LNCAP (cell line): ENCODE measurements around the gene USP7.

ENCODE experiments used
- CTCF ChIP-seq: fragments of 450-650 bp; IDR thresholded peaks from 2 replicates; pipeline ENCODE4 v1.5.1; 2017; ENCODE audit warnings: mild to moderate bottlenecking

Gene USP7

GRCh38 chr16:9003763-9004162, 40.1 kb upstream of the USP7 start:
- no peak for TF ChIP-seq CTCF

GRCh38 chr16:9003322-9003721, 39.6 kb upstream of the USP7 start:
- TF ChIP-seq CTCF, result no peak

- TF ChIP-seq CTCF, result no peak
These were observed 38.3 kb upstream of the USP7 start for GRCh38 chr16:9002042-9002441.

GRCh38 chr16:9000664-9001063, 37.0 kb upstream of the USP7 start:
- no peak for TF ChIP-seq CTCF

- no peak for TF ChIP-seq CTCF
These were observed 36.1 kb upstream of the USP7 start for GRCh38 chr16:8999800-9000199.

GRCh38 chr16:8998108-8998507, 34.4 kb upstream of the USP7 start:
- TF ChIP-seq CTCF, result no peak

- TF ChIP-seq CTCF, result no peak
These were observed 33.2 kb upstream of the USP7 start for GRCh38 chr16:8996891-8997290.

- no peak for TF ChIP-seq CTCF
These were observed 26.7 kb upstream of the USP7 start for GRCh38 chr16:8990445-8990844.
